Activated CD4-positive, alpha-beta T cell treated with anti-CD3 and anti-CD28 coated beads, Interleukin-2, amount 50 U/mL, for 1 hour (primary cell): ENCODE measurements around the gene YPEL5.
"Not testable (repeated sequence)": the region's sequence is repeated elsewhere in the genome, so short reads cannot be mapped to it uniquely, and the experiment has no call there.

Experiments
- DNase-seq: peaks from one replicate; pipeline ENCODE4 v3.0.0-alpha.2; 2020

YPEL5 gene

DNA sequence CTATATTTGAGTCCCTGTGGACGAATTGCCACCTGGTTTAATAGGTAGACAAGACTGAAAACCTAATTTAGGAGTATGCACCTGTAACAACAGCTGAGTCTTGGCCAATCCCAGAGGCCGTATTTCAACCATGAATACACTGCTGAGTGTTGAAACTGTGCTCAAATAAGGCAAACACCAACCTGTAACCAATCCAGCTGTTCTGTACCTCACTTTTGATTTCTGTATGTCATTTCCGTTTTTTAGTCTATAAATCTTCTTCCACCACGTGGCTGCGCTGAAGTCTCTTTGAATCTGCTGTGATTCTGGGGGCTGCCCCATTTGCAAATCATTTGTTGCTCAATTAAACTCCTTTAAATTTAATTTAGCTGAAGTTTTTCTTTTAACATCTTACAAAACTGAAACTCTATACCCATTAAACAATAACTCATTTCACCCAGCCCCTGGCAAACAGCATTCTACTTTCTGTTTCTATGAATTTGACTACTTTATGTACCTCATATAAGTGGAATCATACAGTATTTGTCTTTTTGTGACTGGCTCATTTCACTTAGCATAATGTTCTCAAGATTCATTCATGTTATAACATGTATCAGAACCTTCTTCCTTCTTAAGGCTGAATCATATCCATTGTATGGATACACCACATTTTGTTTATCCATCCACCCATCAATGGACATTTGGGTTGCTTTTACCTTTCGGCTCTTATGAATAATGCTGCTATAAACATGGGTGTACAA lies 7.5 kb upstream of the YPEL5 start:
- DNase-seq = peak; percentile 34

DNA sequence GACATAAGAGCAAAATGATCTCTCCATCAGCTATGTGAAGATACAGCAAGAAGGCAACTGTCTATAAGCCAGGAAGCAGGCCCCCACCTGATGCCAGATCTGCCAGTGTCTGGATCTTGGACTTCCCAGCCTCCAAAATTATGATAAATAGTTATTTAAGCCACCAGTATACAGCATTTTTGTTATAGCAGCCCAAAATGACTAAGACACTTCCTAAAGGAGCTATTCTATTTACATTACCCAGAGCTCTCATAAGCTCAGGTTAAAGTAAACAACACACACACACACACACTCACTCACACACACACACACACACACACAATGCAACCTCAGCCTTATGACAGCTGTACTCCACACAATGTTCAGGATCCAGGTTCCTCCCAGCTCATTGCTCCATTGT lies 5.7 kb upstream of the YPEL5 start:
- DNase-seq = no peak

DNA sequence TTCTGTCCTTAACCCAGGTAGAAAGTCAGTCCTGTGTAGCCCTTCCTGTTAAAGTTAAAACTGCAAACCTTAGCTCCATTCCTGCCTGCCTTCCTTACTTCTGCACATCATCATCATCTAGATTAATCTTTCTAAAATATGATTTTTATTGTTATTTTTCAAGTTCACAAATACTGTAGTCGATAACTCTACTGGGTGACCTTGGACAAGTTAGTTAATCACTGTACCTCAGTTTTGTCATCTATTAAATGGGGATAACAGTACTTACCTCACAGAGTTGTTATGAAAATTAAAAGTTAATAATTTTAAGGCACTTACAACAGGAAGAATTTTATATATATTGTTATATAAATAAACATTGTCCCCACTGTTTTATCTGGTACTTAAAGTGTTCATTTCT lies 2.5 kb upstream of the YPEL5 start:
- DNase-seq = no peak

DNA sequence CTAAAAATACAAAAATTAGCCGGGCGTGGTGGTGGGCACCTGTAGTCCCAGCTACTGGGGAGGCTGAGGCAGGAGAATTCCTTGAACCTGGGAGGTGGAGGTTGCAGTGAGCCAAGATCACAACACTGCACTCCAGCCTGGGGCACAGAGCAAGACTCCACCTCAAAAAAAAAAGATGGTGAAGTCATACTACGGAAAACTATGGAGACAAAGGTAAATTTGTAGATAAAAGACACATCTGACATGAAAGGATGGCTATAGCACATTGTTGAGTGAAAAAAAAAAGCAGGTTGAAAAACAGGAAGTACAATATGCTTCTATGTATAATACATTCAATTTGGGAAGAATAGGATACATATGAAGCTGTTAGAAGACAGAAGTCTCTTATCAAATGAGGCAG lies 1.9 kb upstream of the YPEL5 start:
- DNase-seq = not testable (repeated sequence)

DNA sequence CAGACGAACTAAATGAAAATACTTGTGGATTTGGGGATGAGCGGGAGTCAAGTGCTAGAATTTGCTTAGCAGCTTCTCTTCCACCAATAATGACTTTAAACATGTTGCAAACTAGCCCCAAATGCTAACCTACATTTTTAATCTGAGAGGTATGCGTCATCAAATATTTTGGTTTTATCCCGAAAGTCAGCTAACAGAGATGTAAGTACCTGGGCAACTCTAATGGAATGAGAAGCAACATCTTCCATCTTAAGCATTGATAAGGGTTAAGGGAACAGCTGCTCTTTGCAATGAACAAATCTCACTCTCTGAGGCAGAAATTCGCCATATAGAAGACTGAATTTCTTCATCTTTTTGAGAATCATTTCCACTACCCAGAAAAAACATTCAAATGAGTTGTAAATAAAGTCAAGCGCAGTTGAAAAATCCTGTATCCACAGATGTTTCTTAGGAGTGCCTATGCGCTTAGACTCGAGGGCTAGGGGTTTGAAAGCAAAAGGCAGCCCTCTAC lies 926 bp upstream of the YPEL5 start:
- DNase-seq = no peak

DNA sequence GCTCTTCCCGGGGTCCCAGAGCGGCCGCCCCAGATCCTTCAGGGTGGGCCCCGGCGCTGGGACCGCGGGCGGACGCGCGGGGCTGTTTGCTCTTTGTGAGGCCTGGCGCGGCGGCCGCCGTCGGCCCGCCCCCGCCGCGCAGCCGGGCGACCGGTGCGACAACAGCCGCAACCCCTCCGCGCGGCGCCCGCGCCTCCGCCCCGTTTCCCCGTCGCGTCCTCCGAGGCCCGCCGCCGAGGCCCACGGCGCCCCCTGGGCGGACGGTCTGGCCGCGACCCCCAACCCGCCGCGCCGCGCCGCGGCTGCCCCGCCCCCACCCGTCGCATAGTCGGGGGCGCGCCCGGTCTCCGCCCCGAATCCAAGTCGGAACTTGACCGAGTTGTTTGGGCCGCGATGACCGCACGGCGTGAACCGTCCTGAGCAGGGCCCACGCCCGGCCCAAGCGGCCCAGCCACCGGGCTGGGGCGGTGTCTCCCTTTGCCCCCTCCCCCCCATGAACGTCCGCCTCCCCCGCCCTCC lies 448 bp downstream of the YPEL5 start:
- no peak for DNase-seq

DNA sequence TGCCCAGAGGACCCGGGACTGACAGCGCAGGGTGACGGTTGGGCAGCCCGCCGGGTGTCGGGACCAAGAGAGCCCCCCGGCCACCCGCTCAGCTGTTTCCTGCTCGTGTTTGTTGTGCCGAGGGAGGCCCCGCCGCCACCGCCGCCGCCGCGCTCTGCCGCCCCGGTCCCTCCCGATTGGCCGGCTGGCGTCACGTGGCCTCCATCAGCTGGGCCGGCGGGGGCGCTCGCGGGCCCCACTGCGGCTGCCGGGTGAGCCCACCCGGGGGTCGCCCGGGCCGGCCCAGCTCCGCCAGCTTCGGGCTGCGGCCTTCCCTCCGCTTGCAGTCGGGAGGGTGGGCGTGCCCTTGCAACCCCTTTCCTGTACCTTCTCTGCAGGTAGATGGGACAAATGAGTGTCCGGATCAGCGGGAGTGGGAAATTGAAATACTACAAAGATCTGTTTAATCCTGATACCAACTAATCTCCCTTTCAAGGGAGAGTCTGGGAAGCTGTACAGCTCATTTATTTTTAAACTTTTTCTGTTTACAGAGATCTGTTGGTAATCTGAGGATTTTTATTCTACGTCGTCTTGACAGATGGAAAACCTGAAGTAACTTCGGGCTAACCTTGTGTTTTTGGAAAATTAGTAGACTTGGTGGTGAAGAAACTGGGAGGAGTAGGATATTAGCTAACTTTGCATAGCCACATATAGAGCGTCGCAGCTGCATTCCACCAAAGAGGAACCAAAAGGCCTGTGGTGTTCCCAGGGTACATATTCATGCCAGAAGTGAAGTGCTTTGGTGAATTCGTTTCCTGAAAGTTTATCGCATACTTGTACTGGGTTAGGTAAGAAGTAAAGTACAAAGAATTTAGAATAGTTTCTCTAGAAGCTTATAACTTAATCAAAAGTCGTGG lies 1.2 kb downstream of the YPEL5 start:
- DNase-seq = peak; percentile 68

DNA sequence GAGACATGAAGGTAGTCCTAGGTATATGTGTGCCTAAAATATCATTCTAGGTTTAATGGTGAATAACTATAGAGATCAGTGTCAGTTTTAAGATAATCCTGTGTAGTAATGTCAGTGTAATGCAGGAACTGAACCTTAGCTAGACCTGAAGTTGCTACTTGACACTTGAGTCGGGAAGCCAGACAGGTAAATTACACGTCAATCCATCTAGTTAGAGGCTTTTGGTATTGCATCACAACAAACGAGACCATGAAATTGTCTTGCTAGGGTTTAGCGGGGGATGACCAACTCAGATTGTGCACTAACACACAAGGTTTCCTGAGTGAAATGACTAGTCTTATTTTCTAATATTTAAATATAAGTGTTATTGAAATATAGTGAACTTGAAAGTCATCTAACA lies 2.0 kb downstream of the YPEL5 start:
- no peak for DNase-seq

DNA sequence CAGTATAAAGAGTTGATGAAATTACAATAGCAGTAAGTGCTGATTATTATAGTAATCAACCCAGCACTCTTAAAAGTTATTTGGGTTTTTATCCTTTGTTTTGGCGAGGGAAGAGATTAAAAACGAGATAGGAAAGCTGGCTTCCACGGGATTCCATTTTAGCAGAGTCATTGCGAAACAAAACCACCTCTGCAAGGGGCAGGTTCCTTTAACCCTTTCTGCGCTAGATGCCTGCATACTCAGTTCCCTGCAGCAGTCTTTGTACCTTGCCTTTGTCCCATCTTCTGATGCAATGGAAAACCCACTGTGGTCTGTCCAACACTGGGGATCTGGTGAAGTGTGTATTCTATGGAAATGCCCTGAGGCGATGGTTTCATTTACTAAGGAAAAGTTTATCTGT lies 2.7 kb downstream of the YPEL5 start:
- DNase-seq = no peak

DNA sequence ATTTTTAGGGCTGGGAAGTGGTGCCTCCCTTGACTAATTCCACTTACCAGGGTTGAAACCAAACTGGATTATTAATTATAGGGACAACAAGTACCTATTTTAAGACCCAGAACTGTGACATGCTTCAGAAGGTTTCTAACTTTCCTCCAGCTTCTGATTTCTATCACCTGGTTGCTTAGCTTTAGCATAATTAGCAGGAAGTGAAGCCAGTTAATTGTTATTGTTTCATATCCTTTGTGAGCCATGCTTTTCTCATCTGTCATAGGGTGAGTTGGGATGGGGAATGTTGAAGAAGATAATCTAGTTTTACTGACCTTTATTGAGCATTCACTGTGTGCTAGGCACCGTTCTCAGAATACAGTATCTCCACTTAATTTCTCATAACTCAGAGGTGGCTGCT lies 3.2 kb downstream of the YPEL5 start:
- no peak for DNase-seq

DNA sequence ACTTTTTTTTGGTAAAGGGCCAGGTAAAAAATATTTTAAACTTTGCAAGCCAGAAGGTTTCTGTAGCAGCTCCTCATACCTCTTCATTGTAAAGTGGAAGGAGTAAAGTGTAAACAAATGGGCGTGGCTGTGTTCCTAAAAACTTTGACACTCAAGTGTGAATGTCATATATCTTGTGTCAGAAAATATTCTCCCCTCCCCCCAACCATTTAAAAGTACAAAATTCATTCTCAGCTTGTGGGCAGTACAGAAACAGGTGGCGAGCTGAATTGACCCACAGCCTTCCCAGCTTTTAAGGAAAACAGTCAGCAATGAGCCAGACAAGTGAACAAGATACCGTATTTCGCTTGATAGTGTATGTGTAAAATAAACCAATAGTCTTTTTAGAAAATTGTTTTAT lies 4.0 kb downstream of the YPEL5 start:
- DNase-seq = no peak

DNA sequence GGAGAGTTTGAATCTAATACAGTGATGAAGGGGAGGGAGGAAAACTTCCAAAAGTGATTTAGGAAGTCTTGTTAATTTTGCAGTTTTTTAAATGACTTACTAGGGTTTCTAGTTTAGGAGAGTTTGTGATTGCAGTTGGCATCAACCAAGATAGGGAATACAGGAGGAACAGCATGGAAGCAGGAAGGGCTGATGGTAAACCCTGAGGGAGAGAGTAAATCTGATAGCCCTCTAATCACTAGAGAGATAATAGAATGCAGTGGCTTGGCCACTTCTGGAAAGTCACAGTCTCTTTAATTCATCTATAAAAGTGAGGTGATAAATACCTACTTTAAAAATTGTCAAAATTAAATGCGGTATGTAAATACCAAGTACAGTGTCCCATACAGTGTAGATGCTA lies 5.6 kb downstream of the YPEL5 start:
- no peak for DNase-seq

DNA sequence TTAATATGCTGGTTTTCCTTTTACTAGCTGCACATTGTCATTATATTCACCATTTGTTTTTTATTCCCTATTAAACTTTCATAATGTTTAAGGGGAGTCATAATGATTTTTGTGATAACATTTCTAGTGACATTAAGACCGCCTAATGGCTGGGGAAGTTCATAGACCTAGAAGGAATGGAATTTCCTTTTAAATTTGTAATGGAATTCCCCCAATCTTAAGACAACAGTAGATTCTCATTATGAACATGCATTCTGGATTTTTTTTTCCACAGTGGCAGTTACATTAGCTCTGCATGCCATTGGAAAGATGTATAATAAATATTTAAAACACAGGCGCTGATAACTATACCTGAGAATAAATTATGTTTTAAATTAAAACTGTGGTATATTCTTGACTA lies 8.4 kb downstream of the YPEL5 start:
- no peak for DNase-seq

DNA sequence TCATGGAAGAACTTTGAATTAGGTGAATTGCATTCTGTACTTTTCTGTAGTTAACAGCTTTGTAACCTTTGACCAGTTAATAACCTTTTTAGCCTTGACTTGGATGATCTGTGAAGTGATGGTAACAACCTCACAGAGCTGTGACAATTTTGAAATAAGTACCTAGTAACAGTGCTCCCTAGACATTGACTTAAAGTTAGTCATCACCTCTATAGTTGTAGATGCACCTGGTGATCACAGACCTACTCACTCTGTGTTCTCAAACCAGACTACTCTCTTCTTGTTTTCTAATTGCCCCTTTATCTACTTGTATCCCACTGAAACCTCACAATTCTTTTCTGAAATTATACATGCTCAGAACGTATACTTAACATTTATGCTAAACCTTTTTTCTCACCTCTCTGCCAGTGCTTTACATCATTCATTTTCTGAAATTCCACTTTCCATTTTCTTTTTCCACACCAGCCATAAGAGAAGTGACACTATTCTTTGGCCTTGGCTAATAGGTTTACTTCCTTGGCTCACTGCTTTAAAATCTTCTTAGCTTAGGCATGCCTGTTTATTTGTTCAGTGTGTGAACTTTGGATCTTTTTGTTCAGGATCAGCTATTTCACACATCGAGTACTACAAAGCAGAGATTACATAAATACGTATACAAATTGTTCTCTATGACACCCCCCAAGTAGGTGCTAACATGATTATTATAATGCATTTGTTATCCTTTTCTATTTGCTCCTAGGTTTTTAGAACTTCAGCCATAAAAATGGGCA lies 9.3 kb downstream of the YPEL5 start:
- no peak for DNase-seq

DNA sequence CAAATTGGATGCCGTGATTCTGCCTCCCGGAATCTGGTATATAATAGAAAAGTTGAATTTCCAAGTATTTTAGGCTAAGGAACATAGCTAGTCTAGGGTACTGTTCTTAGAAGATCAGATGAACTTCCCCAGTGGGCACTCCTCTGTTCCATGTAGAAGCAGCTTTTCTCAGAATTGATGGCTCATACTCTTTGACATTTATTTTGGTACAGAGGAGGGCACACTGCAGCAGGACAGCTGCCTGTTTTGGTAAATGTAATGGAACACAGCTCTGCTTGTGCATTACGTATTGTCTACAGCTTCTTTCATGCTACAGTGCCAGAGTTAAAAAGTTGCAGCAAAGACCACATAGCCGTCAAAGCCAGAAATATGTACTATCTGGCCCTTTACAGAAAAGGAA lies 10.8 kb downstream of the YPEL5 start:
- DNase-seq = no peak

DNA sequence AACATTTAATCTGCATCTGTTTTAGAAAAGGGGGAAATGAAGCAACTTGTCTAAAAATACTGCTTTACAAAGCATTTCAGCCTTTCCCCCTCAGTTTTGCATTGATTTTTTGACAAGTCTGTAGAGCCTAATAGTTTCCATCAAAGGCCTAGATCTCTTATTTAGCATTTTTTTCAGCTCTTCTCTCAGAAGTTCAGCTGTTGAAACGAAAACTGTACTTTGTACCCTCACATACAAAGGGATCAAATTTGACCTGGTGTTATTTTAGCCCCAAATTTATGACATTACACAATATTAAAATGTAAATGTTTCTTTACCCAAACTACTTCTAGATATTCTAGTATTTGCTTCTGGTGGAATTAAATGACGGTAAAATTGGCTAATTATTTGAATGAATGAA lies 13.0 kb downstream of the YPEL5 start:
- DNase-seq = no peak

DNA sequence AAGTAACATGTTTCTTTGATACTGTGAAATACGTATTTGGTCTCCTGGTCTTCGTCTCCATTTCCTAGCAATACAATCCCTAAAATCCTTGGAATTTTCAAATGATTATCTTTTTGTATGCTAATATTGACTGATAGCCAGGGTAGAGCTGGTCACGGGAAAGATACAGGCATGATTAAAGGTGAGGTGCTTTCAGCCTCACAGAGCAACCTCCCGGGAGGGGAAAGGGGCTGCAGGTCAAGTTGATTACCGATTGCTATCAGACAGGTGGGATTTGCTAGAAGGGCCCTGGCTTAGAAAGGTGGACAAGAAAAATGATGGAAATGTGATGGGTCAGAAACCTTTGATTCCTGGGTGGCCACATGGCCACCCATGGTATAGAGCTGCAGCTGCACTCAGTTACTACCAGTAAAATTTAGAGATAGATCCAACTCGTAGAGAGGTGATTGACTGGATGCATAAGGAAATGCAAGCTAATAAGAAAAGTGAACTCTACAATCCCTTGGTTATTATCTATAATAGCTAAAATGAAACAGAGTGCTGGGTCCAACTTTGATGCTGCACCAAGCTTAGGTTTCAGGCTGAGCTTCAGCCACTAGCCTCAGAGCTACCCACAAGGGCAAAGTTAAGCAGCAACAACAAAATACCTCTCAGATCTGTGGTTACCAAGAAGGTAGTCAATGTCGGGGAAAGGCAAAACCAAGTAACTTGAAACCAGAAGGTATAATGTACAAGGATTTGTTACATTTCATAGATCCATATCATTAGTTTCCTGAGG lies 15.3 kb downstream of the YPEL5 start:
- no peak for DNase-seq

DNA sequence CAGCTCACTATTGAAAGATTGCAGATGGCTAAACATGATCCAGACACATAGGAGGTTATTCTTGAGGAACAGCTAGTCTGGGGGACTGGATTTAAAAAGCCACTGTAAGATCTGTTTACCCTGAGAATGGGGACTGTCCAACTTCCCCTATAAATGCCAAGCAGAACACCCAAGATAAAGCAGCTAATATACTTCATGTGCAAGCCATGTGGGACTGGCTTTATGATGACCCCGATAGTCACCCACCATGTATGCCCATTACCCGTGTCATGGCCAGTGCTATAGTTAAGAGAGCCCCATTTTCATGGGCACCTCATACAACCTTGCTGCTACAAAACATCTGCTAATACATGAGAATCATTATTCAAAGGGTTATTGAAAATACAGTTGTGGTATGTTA lies 16.0 kb downstream of the YPEL5 start:
- DNase-seq = no peak

DNA sequence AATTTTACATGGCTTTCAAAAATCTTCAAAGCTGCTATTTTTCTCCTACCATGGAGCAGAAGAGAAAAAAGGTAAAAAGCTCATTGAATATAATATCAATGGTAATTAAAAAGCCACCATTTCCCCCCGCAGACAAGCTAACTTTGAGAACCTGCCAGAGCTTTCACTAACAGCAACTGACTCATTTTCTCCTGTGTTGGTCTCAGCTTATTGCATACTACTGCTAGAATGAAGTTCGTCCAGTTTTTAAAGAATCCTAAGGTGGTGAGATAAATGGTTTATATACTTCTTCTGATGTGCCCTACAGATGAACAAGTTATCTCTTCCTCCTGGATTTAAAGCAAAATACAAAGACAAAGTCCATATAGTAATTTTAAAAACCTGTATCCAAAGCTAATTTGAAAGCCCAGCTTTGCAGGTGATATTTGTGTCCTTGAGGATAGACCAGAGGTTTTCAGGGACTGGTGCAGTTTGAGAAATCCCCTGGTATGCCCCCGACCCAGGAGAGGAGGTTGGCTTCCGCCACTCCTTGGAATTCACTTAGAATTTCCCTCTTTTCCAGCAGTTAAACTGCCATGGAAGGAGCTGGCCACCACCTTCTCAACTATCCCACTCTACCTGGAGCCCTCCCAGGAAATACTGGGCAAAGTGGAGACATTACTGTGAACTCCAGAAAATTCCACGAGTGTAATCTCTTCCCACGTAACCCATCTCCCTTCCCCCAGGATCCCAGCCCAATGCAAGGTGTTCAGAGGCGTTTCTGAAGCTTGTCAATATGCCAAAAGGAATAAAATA lies 17.5 kb downstream of the YPEL5 start:
- no peak for DNase-seq

DNA sequence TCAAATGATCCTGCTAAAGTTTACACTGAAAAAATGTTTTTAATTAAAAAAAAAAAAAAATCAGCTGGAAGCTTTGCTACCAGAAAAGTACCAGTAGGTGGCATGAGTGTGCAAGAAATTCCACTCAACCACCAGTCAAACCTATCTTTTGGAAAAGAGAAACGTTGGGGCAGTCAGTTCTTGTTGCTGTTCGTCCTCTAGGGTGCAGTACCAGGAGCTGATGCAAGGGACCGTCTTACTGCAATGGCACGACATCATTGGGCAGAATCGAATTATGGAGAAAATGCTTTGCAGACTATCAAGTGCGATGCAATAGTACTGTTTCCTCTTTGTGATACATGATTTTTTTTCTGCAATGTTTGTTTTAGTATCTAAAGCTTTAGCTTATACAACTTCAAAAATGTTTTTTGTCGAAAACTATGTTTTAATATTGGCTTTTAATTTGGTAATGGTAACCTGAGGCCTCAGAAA lies 18.3 kb downstream of the YPEL5 start:
- DNase-seq = peak; percentile 41

DNA sequence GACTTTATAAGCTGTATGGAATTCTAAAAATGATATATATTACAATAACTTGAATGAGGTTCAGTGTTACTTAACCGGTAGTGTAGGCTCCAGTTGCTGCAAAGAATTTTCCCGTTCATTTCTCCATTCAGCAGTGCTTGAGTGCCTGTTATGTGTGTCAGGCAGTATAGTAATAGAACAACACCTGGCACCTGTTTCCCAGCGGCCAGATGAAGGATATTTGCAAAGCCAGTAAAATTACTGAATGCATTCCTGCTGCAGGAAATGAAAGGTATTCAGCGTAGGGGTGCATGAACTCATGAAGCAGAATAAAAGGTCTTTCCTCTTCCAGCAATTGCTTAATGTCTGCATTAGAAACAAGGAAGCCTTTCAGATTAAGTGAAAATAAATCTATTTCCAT lies 18.8 kb downstream of the YPEL5 start:
- no peak for DNase-seq
